ENCODE data around the gene SLC4A1AP.
"Not testable (repeated sequence)": the region's sequence is repeated elsewhere in the genome, so short reads cannot be mapped to it uniquely, and the experiment has no call there.

Gene SLC4A1AP

DNA sequence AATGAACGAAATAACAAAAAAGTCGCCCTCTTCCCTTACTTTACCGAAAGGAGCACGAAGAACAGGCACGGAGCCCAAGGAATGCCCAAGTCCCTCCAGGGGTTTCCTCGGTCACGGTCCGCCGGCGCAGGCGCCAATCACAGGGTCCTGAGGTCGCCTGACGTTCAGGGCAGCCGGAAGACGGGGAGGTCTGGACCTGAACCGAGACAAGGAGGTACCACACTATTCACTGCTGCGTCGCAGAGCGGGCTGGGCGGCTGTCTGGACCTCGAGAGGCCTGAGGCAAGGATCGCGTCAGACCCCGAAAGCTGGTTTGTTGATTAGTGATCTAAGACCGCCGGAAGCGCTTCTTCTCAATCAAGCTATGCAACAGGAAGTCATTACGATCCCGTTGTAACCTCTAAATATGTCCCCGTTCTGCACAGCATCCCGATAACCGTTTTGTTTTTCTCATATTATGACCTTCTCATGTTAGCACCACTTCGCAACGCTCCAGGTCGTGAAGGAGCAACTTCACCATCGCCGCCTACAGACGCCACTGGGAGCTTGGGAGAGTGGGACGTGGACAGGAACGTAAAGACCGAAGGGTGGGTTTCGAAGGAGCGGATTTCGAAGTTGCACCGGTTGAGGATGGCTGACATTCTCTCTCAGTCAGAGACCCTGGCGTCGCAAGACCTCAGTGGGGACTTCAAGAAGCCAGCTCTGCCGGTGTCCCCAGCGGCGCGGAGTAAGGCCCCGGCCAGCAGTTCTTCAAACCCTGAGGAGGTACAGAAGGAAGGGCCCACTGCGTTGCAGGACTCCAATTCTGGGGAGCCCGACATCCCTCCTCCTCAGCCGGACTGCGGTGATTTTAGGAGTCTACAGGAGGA lies at the start of gene SLC4A1AP, which contains the start of gene SUPT7L:
Gene SLC4A1AP, plus strand, starts transcription at position 605 of the 869 bp plus-strand sequence. Its CDS starts 26 bp downstream, at position 631.
Gene SUPT7L, minus strand, starts transcription at position 330 of the 869 bp plus-strand sequence. CDS start 1,422 bp downstream, outside the sequence.
- H3K9me3 Mint-ChIP-seq: no peaks in the 10 kb centered on the region
- H3K4me1 Mint-ChIP-seq (ENCODE audit: low read depth): peaks cover 38% of the 10 kb centered on the region
- peak within 1 kb of the TSS; percentile 93 for H3K27ac Mint-ChIP-seq
- H3K36me3 Mint-ChIP-seq (ENCODE audit: low read depth): peaks cover 78% of the 10 kb centered on the region
- H3K27me3 Mint-ChIP-seq: no peaks in the 10 kb centered on the region
- peak within 1 kb of the TSS; percentile 90 for H3K4me3 Mint-ChIP-seq
- intact Hi-C loops (cut with micrococcal nuclease): loop anchor here (2.0 kb wide), 1 partner anchor 35 kb away; the partner anchor contains the start of genes CCDC121 and GPN1

DNA sequence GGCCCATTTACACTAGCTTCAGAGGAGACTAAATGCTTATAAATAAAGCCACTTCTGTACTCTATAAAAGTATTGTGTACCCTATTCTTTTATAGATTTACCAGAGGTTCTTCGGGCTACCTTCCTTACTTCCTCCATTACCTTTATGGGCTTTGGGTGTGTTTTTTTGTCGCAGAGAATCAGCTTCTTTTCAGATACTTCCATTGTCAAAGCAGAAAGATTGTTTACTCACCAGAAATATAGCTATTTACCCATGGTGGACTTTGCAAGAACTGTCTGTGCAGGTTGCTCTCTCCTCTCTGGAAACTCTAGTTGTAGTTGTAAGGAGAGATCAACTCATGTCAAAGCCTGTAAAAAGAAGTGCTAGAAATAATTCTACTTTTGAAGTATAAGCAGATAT lies 49.7 kb upstream of the SLC4A1AP start:
- Mint-ChIP-seq H3K36me3 (ENCODE audit: low read depth) (peaks cover 81% of the 10 kb centered on the region), H3K4me1 (ENCODE audit: low read depth) (no peaks in the 10 kb centered on the region), H3K27ac (no peak overlapping the region), H3K4me3 (no peak overlapping the region), H3K9me3 (no peaks in the 10 kb centered on the region), H3K27me3 (no peaks in the 10 kb centered on the region)
- intact Hi-C loops (cut with micrococcal nuclease): no loop called here

DNA sequence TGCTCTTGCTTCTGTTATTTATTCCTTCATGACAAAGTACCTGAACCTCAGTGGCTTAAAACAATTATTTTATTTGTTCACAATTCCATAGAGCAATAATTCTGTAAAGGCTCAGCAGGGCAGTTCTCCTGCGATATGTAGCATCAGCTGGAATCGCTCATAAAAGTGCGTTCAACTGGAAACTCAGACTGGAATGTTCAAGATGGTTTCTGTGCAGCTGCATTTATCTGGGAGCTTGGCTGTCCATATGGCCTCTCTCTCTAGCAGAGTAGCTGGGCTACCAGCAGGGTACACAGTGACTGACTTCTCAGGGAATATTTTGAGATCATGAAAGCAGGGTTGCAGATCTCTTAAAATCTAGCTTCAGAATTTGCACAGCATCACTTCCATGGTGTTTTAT lies 48.4 kb upstream of the SLC4A1AP start:
- Mint-ChIP-seq H3K4me3 (no peak overlapping the region), H3K27me3 (no peaks in the 10 kb centered on the region), H3K4me1 (ENCODE audit: low read depth) (no peaks in the 10 kb centered on the region), H3K9me3 (no peaks in the 10 kb centered on the region), H3K27ac (no peak overlapping the region), H3K36me3 (ENCODE audit: low read depth) (peaks cover 81% of the 10 kb centered on the region)
- intact Hi-C loops (cut with micrococcal nuclease): no loop called here

DNA sequence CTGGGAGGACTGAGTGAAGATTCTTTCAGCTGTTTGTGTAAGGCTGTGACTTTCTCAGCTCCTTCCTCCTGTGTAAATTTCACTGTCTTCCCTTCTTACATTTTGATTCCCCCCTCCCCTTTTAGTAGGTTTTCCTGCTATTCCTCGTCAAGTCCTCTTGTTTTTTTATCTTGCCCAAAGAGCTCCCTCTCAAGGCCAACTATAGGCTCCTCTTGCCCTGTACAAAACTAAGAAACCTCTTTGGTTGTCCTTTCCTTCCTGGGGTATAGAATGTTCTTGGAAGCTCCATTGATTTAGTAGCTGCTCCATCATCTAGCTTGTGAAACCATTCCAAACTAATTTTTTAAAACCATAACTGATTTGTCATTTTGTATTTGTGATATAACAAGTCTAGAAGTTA lies 42.2 kb upstream of the SLC4A1AP start:
- H3K36me3 Mint-ChIP-seq (ENCODE audit: low read depth): peaks cover 81% of the 10 kb centered on the region
- peak overlapping the region; percentile 12 for H3K27ac Mint-ChIP-seq
- intact Hi-C loops (cut with micrococcal nuclease): no loop called here
- peaks cover 6% of the 10 kb centered on the region for H3K4me1 Mint-ChIP-seq (ENCODE audit: low read depth)
- no peaks in the 10 kb centered on the region for H3K9me3 Mint-ChIP-seq
- H3K4me3 Mint-ChIP-seq: no peak overlapping the region
- no peaks in the 10 kb centered on the region for H3K27me3 Mint-ChIP-seq

DNA sequence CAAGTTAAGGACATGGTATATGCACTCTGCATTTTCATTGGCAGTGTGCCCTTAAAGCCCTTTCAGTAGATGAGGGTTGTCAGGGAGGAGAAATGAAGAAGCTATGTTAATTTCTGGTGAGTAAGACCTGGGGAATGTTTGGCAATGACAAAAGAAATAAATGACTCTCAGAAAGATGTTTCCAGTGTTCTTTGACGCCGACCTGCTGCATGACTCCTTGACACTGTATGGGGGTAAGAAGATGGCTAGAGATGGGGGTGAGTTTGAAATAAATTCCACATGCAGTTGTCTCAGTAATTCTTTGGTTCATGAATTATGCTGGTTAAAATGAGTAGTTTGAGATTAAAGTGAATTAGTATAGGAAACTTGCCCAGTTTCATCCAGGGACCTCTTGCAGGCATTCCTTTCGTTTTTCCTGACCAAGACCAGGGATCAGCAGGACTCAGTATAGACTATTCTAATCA lies 40.7 kb upstream of the SLC4A1AP start:
- peaks cover 6% of the 10 kb centered on the region for H3K4me1 Mint-ChIP-seq (ENCODE audit: low read depth)
- peaks cover 66% of the 10 kb centered on the region for H3K36me3 Mint-ChIP-seq (ENCODE audit: low read depth)
- intact Hi-C loops (cut with micrococcal nuclease): no loop called here
- no peak overlapping the region for H3K27ac Mint-ChIP-seq
- H3K9me3 Mint-ChIP-seq: no peaks in the 10 kb centered on the region
- no peaks in the 10 kb centered on the region for H3K27me3 Mint-ChIP-seq
- no peak overlapping the region for H3K4me3 Mint-ChIP-seq

GRCh38 chr2:27624943-27625342 lies 38.7 kb upstream of the SLC4A1AP start:
- Mint-ChIP-seq H3K36me3 (ENCODE audit: low read depth) (peaks cover 52% of the 10 kb centered on the region), H3K4me3 (no peak overlapping the region), H3K9me3 (no peaks in the 10 kb centered on the region), H3K27me3 (no peaks in the 10 kb centered on the region), H3K4me1 (ENCODE audit: low read depth) (peaks cover 6% of the 10 kb centered on the region), H3K27ac (no peak overlapping the region)
- intact Hi-C loops (cut with micrococcal nuclease): no loop called here

DNA sequence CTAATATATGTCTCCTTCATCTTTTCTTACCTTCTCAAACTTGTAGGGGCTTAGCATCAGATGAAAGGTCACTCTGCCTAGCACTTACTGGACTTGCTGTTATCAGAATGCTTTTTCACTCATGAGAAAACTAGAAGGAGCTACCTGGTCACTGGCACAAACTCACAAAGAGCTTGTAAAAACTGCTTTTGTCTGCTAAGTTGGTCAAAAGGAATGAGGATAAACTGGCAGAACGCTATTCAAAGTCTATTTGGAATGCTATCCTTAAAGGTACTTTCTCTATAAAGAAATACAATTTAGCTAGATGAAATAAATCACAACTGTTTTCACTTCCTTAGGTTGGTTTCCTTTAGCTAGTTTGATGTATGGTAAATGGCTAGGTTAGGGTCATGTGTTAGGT lies 37.4 kb upstream of the SLC4A1AP start:
- H3K36me3 Mint-ChIP-seq (ENCODE audit: low read depth): peaks cover 49% of the 10 kb centered on the region
- not testable (repeated sequence) for H3K27ac Mint-ChIP-seq

DNA sequence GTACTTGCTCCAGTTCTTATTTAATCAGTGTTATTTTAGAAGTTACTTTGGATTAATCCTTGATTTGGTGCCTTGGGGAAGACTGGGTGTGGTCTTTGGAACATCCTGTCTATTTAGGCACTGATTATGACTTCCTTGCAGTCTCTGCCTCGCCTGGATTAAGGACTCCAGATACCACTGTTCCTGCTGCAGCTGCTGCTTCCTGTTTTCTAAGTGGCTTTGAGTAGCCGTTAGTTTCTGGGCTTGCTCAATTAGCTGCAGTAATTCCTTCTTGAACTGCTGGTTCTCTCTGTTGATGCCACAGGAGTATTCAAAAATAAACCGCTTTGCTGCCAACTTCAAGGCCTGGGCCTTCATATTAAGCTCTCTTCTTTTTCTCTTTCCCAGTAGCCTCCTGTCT lies 36.8 kb upstream of the SLC4A1AP start:
- H3K9me3 Mint-ChIP-seq; intact Hi-C loops (cut with micrococcal nuclease); H3K27me3 Mint-ChIP-seq; H3K4me1 Mint-ChIP-seq (ENCODE audit: low read depth); H3K27ac Mint-ChIP-seq: not testable (repeated sequence)
- peak overlapping the region; percentile 33 for H3K4me3 Mint-ChIP-seq
- peaks cover 49% of the 10 kb centered on the region for H3K36me3 Mint-ChIP-seq (ENCODE audit: low read depth)

More for the DNA sequence above, 37.4 kb upstream of the SLC4A1AP start:
- H3K9me3 Mint-ChIP-seq; H3K4me1 Mint-ChIP-seq (ENCODE audit: low read depth); H3K27me3 Mint-ChIP-seq; H3K4me3 Mint-ChIP-seq; intact Hi-C loops (cut with micrococcal nuclease): not testable (repeated sequence)

DNA sequence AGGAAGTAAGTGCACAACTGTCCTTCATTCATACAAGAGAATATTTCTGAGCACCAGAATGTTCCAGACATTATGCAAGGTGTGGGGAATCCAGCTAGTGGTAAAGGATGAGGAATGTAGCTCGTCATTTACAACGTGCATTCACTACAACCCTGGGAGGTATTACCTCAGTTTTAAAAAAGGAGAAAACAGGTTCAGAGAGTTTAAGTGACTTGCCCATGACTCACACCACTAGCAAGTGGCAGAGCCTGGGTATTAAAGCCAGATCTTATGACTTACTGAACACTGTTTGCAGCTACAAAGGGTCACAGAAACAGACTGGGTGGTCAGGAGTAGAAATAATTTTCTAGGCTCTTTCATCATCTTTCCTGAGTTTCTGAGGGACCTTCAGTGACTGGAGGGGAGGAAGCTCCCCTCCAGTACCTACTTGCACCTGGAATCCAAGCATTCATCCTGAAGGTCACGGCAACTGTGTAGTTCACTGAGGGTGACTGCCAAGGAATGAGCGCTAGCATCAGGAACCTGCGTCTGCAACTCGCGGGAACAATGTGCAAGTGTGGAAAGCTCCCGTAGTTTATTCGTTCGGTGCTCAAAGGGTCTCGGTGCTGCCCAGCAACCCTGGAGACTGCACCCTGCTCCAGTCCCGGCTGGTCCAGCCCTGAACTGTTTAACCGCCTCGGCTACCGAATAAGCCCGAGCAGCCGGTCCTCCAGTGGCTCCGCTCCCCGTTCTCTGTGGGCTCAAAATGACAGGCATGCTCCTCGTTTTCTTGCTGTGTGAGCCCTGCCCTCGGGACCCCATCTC lies 35.5 kb upstream of the SLC4A1AP start:
- H3K27ac Mint-ChIP-seq: no peak overlapping the region
- H3K27me3 Mint-ChIP-seq: no peaks in the 10 kb centered on the region
- H3K36me3 Mint-ChIP-seq (ENCODE audit: low read depth): peaks cover 46% of the 10 kb centered on the region
- intact Hi-C loops (cut with micrococcal nuclease): loop anchor here (2.0 kb wide), 1 partner anchor 35 kb away; the partner anchor contains the start of genes SLC4A1AP and SUPT7L
- H3K9me3 Mint-ChIP-seq: no peaks in the 10 kb centered on the region
- no peak overlapping the region for H3K4me3 Mint-ChIP-seq
- no peaks in the 10 kb centered on the region for H3K4me1 Mint-ChIP-seq (ENCODE audit: low read depth)

GRCh38 chr2:27628767-27629709 lies 34.7 kb upstream of the SLC4A1AP start, which contains the start of the genes CCDC121 and GPN1:
TSS of gene CCDC121 (minus strand) at chr2:27629012. CDS start at chr2:27627799, 1,213 bp downstream.
TSS of gene GPN1 (plus strand) at chr2:27629050. CDS start at chr2:27629059, 9 bp downstream.
- Mint-ChIP-seq H3K9me3 (no peaks in the 10 kb centered on the region), H3K27me3 (no peaks in the 10 kb centered on the region), H3K27ac (no peak within 1 kb of the TSS), H3K4me1 (ENCODE audit: low read depth) (no peaks in the 10 kb centered on the region), H3K36me3 (ENCODE audit: low read depth) (peaks cover 46% of the 10 kb centered on the region), H3K4me3 (no peak within 1 kb of the TSS)
- intact Hi-C loops (cut with micrococcal nuclease): loop anchor here (2.0 kb wide), 1 partner anchor 34 kb away; the partner anchor contains the start of genes SLC4A1AP and SUPT7L

GRCh38 chr2:27630257-27630656 lies 33.4 kb upstream of the SLC4A1AP start:
- not testable (repeated sequence) for H3K9me3 Mint-ChIP-seq, H3K27ac Mint-ChIP-seq
- H3K36me3 Mint-ChIP-seq (ENCODE audit: low read depth): peaks cover 47% of the 10 kb centered on the region

GRCh38 chr2:27634291-27634690 lies 29.4 kb upstream of the SLC4A1AP start:
- H3K9me3 Mint-ChIP-seq: no peaks in the 10 kb centered on the region
- no peaks in the 10 kb centered on the region for H3K4me1 Mint-ChIP-seq (ENCODE audit: low read depth)
- H3K27me3 Mint-ChIP-seq: no peaks in the 10 kb centered on the region
- H3K4me3 Mint-ChIP-seq: no peak overlapping the region
- no peak overlapping the region for H3K27ac Mint-ChIP-seq
- peaks cover 76% of the 10 kb centered on the region for H3K36me3 Mint-ChIP-seq (ENCODE audit: low read depth)
- intact Hi-C loops (cut with micrococcal nuclease): no loop called here

More at GRCh38 chr2:27630257-27630656, 33.4 kb upstream of the SLC4A1AP start:
- H3K4me3 Mint-ChIP-seq; intact Hi-C loops (cut with micrococcal nuclease); H3K4me1 Mint-ChIP-seq (ENCODE audit: low read depth); H3K27me3 Mint-ChIP-seq: not testable (repeated sequence)

DNA sequence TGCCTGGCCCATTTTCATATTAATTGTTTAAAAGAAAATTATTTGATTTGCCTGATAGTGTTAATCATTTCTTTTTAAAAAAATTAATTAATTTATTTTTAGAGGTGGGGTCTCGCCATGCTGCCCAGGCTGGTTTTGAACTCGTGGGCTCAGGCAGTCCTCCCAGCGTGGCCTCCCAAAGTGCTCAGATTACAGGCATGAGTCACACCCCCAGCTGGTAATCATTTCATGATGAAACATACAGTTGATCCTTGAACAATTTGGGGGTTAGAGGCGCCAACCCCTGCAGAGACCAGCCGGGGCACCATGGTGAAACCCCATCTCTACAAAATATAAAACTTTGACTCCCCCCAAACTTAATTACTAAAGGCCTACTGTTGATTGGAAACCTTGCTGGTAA lies 26.9 kb upstream of the SLC4A1AP start:
- intact Hi-C loops (cut with micrococcal nuclease): no loop called here
- H3K4me1 Mint-ChIP-seq (ENCODE audit: low read depth): no peaks in the 10 kb centered on the region
- peaks cover 84% of the 10 kb centered on the region for H3K36me3 Mint-ChIP-seq (ENCODE audit: low read depth)
- H3K4me3 Mint-ChIP-seq: no peak overlapping the region
- H3K27me3 Mint-ChIP-seq: no peaks in the 10 kb centered on the region
- no peak overlapping the region for H3K27ac Mint-ChIP-seq
- H3K9me3 Mint-ChIP-seq: no peaks in the 10 kb centered on the region

All from dendritic cell treated with granulocyte-macrophage colony-stimulating factor and Interleukin-4, amounts not matched to agents 40 ng/mL and 50 ng/mL, for 4 days (primary cell).